ENCODE measurements around the gene FBLN5. TPM values are rescaled to one million over a fixed set of nuclear protein-coding genes. Genes with fewer than 3 reads are reported as not detected.

FBLN5 gene
- total and polyA plus RNA-seq, 9 of the 15 experiments (the other 6 are each of a cell fraction or from before 2014, with no cell fraction given) = 0.11 to 0.22 TPM; not detected in 7

DNA sequence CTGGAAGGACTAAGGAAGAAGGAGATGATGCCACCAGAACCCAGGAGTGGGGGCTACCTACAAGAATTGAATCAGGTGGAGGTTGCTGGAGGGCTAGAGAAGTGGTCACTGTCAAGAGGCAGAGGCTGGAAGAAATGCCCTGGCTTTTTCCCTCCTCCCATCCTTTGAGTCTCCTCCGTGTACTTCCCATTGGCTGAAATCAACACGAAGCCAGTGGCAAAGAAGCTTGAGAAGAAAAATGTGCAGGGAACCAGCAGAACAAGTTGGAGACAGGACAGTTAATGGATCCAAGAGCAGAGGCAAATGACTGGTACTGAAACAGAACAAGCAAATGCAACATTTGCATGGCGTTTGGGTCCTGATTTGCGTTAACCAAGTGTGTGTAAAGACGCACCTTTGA is 9.1 kb upstream of the FBLN5 start (continued):
- TF ChIP-seq ZNF3 (CRISPR knock-in tag; IDR thresholded peaks at IDR 0.05) (no peak), MCM3 (IDR thresholded peaks at IDR 0.05) (no peak)

DNA sequence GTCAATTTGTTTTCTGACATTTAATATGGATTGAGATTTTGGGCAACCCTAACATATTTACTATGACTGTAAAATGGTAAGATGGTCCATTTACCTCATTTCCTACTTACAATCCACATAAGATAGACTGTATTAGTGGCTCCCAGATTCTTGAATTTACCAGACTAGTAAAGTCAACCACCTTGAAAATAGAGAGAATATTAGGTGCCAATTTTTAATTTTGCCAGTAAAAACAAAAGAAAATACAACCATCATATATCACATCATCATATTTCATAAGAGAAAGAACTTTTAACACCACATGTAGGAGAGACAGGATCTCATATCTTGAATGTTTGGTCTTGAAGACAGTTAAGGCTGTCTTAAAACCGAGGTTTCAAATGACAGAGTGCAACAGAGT is 7.7 kb upstream of the FBLN5 start:
- FAIRE-seq = no peak
- POLR2A ChIA-PET = interaction anchor here (1.1 kb wide), 1 partner anchor 16 kb away, joined by 6 read pairs; no protein-coding TSS in a partner anchor
- H3K4me2 ChIP-seq (ENCODE audit: insufficient read depth, low read length) = no peak overlapping the region
- in situ Hi-C loops (cut with MboI) (no loop called here), intact Hi-C loops (cut with micrococcal nuclease) (no loop called here)
- no peak overlapping the region for H3K27ac ChIP-seq (ENCODE audit: extremely low read depth, low read depth, low read length)
- no peak overlapping the region for H3K9ac ChIP-seq (ENCODE audit: insufficient read depth in 1 of 2, low read depth in 2 of 2, low read length in 2 of 2)
- CTCF ChIA-PET (ENCODE audit: low intra/inter-chr PET ratio) = no interaction called here
- H4K20me1 ChIP-seq (replicated peaks; ENCODE audit: control insufficient read depth, insufficient read depth, low read length) = no peaks in the 10 kb centered on the region
- no peaks in the 10 kb centered on the region for H3K36me3 ChIP-seq (ENCODE audit: control insufficient read depth, insufficient read depth, low read length)
- no peak overlapping the region for H2AFZ ChIP-seq (ENCODE audit: low read depth, low read length)
- H3K79me2 ChIP-seq (ENCODE audit: control insufficient read depth, insufficient read depth, low read length) = no peaks in the 10 kb centered on the region
- no peaks in the 10 kb centered on the region for H3K4me1 ChIP-seq (replicated peaks in 1 of 2; ENCODE audit: control insufficient read depth in 2 of 2, insufficient read depth in 2 of 2, low read length in 2 of 2)
- peaks cover 2 to 18% of the 10 kb centered on the region in 2 experiments; a peak in 4 of 5 replicates for H3K27me3 ChIP-seq (ENCODE audit: control insufficient read depth in 2 of 2, insufficient read depth in 2 of 2, low read length in 2 of 2)
- no peaks in the 10 kb centered on the region for H3K9me3 ChIP-seq (replicated peaks; ENCODE audit: control insufficient read depth, insufficient read depth, low read depth, low read length)
- no peaks in the 10 kb centered on the region for H3K9me1 ChIP-seq (ENCODE audit: control insufficient read depth, insufficient read depth, low read length)
- BruUV-seq (replicated peaks) = no TSS peak
- ATAC-seq = no peak
- no peak for DNase-seq (ENCODE audit: extremely low read depth in 1 of 4, low spot score in 3 of 4)
- WGBS (ENCODE audit: insufficient coverage, low coverage, missing lambda C conversion rate) = 8% methylated on average over 1 of the region's 1 CpG
- no peak overlapping the region for H3K4me3 ChIP-seq
- TF ChIP-seq, protein P1, sequence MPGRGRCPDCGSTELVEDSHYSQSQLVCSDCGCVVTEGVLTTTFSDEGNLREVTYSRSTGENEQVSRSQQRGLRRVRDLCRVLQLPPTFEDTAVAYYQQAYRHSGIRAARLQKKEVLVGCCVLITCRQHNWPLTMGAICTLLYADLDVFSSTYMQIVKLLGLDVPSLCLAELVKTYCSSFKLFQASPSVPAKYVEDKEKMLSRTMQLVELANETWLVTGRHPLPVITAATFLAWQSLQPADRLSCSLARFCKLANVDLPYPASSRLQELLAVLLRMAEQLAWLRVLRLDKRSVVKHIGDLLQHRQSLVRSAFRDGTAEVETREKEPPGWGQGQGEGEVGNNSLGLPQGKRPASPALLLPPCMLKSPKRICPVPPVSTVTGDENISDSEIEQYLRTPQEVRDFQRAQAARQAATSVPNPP (IDR thresholded peaks at IDR 0.05; ENCODE audit: borderline replicate concordance, insufficient read depth, insufficient read length) = no peak
- TF ChIP-seq TAF7 (tag; IDR thresholded peaks at IDR 0.05) (no peak), SREBF1 (IDR thresholded peaks at IDR 0.05; ENCODE audit: borderline replicate concordance, low read depth, low read length) (no peak), EHMT2 (IDR thresholded peaks at IDR 0.05) (no peak), NR4A1 (CRISPR knock-in tag; IDR thresholded peaks at IDR 0.05) (no peak), NR4A1 (tag; IDR thresholded peaks at IDR 0.05) (no peak), MTA3 (IDR thresholded peaks at IDR 0.05; ENCODE audit: borderline replicate concordance) (no peak), NRF1 (conservative IDR thresholded peaks at IDR 0.05 in 1 of 2, IDR thresholded peaks at IDR 0.05 in 1 of 2) (no peak), DPF2 (IDR thresholded peaks at IDR 0.05) (no peak)
- TF ChIP-seq, protein P2, sequence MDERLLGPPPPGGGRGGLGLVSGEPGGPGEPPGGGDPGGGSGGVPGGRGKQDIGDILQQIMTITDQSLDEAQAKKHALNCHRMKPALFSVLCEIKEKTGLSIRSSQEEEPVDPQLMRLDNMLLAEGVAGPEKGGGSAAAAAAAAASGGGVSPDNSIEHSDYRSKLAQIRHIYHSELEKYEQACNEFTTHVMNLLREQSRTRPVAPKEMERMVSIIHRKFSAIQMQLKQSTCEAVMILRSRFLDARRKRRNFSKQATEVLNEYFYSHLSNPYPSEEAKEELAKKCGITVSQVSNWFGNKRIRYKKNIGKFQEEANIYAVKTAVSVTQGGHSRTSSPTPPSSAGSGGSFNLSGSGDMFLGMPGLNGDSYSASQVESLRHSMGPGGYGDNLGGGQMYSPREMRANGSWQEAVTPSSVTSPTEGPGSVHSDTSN (CRISPR knock-in tag; IDR thresholded peaks at IDR 0.05; ENCODE audit: low read depth) = no peak
- TF ChIP-seq, protein P2 (tag; conservative IDR thresholded peaks at IDR 0.05; ENCODE audit: low read depth) = no peak
- TF ChIP-seq, protein P3, sequence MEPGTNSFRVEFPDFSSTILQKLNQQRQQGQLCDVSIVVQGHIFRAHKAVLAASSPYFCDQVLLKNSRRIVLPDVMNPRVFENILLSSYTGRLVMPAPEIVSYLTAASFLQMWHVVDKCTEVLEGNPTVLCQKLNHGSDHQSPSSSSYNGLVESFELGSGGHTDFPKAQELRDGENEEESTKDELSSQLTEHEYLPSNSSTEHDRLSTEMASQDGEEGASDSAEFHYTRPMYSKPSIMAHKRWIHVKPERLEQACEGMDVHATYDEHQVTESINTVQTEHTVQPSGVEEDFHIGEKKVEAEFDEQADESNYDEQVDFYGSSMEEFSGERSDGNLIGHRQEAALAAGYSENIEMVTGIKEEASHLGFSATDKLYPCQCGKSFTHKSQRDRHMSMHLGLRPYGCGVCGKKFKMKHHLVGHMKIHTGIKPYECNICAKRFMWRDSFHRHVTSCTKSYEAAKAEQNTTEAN (CRISPR knock-in tag; IDR thresholded peaks at IDR 0.05) = no peak
- TF ChIP-seq, protein P4, sequence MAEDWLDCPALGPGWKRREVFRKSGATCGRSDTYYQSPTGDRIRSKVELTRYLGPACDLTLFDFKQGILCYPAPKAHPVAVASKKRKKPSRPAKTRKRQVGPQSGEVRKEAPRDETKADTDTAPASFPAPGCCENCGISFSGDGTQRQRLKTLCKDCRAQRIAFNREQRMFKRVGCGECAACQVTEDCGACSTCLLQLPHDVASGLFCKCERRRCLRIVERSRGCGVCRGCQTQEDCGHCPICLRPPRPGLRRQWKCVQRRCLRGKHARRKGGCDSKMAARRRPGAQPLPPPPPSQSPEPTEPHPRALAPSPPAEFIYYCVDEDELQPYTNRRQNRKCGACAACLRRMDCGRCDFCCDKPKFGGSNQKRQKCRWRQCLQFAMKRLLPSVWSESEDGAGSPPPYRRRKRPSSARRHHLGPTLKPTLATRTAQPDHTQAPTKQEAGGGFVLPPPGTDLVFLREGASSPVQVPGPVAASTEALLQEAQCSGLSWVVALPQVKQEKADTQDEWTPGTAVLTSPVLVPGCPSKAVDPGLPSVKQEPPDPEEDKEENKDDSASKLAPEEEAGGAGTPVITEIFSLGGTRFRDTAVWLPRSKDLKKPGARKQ (CRISPR knock-in tag; IDR thresholded peaks at IDR 0.05) = no peak

All from K562 (cell line).